DOHH2 (cell line): ENCODE data around the gene SLC17A1.

Experiments used
- EZH2phosphoT487 ChIP-seq: fragments of 200-600 bp; sonication (generic); IDR thresholded peaks from 2 replicates; pipeline ENCODE4 v1.6.1; 2017; ENCODE audit warnings: borderline replicate concordance, mild to moderate bottlenecking, antibody characterized with exemption, low read length, moderate library complexity, mixed read lengths
- TF ChIP-seq, protein P1 (sequence below): fragments of 200-600 bp; sonication (generic); IDR thresholded peaks from one replicate; pipeline ENCODE4 v1.5.1; 2014; ENCODE audit warnings: antibody characterized with exemption, mild to moderate bottlenecking, low read depth, low read length; ENCODE audit not compliant: poor library complexity, severe bottlenecking

DNA sequence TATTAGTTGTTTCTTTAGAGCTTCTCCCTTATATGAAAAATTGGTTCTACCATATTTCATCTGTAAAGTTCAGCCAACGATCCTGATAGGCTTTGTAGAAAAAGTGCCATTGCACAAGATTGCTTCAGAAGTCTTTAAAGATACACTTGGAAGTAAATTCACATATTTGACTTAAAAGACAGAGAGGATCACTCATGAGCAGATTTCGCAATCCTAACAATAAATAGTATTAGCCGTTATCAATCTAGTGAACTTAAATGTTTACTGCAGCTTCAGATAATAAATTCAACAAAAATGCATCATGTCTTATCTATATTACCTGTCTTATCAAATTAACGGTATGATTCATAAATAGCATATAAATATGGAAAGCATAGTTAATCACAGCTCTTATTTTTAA is 86.0 kb downstream of the SLC17A1 start:
- TF ChIP-seq, protein P1, sequence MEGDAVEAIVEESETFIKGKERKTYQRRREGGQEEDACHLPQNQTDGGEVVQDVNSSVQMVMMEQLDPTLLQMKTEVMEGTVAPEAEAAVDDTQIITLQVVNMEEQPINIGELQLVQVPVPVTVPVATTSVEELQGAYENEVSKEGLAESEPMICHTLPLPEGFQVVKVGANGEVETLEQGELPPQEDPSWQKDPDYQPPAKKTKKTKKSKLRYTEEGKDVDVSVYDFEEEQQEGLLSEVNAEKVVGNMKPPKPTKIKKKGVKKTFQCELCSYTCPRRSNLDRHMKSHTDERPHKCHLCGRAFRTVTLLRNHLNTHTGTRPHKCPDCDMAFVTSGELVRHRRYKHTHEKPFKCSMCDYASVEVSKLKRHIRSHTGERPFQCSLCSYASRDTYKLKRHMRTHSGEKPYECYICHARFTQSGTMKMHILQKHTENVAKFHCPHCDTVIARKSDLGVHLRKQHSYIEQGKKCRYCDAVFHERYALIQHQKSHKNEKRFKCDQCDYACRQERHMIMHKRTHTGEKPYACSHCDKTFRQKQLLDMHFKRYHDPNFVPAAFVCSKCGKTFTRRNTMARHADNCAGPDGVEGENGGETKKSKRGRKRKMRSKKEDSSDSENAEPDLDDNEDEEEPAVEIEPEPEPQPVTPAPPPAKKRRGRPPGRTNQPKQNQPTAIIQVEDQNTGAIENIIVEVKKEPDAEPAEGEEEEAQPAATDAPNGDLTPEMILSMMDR: no peak
- no peak for TF ChIP-seq EZH2phosphoT487
